DMS79 treated with DMSO at 0.1 percent for 48 hours (cell line): Measurements from ENCODE around the gene TP73.
A peak's percentile ranks its signal among the peaks of the same experiment; 100 is the strongest.

ENCODE experiments used
- DNase-seq: peaks from one replicate; lab custom pipeline; 2025; lab: John Stamatoyannopoulos, UW

TP73 gene

DNA sequence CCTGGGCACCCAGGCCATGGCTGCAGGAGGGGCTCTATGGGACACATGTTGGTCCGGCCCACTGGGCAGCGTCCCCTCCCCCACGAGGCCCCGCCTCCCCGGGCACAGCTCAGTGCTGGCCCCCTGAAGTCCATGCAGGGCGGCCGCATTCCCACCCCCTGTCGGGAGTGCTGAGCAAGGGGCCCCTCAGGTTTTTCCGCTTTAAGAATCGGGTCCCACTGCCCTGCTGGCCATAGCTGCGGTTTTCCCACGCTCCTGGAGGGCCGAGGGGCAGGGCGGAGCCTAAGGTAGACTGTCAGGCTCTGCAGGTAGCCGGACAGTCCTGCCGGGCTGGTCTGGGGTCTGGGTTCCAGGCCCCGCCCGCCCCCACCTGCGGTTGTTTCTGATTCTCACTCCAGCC lies 56.5 kb downstream of the TP73 start:
- no peak for DNase-seq

DNA sequence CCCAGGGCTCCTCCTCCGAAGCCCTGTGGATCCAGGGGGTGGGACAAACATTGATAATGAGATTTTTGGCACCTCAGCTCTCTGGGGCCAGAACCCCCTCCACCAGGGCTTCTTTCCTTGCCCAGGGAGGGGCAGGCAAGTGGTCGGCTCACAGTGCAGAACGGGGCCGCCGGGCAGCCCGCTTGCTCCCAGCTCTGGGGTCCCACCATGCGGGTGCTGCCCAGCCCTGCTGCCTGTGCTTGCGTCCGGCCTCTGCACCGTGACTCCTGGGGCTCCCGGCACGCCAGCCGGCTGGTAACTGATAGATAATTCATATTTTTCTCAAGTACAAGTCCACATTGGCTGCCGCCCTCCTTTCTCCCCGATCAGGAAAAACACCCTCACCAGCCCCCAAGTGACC lies 57.9 kb downstream of the TP73 start:
- DNase-seq: no peak

DNA sequence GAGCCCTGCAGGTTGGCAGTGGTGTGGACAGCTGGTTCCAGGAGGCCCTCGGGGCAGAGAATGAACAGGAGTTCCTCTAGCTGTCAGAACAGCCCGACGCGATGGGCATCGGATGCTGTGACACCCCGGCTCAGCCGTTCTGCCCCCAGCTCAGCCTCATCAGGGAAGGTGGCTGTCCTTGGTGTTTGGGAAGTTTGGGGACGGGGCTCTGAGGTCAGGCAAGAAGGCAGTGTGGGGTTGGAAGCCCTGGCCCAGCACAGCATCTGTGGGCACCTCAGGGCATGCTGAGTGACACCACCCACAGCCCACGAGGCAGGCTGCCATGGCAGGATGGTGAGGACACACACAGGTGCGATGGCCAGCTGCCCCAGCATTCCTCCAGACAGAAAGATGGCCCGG lies 59.1 kb downstream of the TP73 start:
- DNase-seq: no peak

DNA sequence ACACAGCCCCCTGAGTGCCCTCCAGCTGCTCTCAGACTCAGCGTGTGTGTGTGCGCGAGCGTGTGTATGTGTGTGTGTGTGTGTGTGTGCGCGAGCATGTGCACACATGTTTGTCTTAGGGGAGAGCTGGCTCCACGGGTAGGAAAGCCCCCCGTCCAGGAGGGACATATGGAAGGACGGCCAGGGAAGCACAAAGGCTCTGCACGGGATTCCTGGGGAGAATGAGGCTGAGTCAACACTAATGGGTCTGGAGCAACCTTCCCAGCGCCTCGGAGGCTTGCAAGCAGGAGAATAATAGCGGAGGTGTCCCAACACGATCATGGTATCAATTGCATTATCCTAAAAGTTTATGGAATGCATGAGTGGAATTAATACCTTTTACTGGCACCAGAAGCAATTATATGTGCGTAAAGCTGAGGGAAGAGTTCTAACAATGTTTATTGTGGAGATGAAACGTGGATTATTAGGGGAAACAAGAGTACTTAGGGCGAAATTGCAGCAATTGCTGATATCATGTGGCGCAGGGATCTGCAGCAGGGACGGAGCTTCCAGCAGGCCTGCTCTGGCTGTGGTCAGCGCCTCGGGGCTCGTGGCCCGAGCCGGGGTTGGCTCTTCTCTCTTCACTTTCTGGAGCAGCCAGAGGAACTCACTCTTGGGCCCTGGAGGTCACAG lies 59.6 kb downstream of the TP73 start:
- DNase-seq: peak; percentile 82

DNA sequence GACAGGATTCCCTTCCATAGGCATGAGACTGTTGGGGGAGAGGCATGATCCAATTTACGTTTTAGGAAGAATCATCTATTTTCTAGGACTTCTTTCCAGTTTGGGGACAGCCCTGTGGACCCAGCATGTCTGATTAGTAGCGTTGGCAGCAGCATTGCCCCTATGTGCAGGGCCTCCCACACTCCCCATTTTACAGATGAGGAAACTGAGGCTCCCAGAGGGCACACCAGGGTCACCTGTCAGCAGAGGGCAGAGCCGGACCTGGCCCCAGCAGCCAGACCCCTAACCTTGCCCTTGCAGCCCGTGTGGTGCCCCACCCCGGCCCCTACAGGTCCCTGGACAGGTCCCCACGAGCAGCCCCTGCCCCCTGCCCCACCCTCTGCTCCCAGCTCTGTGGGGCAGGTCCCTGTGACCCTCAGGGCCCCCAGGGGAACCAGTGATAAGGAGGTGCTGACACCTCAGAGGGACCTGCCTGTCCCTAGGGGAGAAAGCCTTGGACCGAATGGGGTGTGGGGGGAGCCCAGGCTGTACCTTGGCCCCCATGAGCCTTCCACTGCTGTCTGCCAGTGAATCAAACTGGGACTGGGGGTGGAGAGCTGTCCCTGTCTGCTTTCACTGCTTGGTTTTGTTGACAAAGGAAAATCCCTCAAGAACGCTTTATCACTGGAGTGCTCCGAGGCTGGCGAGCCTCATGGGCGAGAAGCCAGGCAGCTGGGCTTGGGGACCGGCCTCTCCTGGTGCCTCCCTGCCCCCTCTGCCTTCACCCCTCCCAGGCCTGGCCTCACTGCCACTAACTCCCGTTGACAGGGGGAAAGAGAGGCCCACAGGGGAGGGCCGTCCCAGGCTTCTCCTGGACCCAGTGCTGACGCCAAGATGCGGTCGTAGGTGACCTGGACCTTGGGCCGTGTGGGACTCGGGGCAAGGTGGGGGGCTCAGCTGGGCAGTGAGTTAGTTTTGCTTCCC lies 60.5 kb downstream of the TP73 start:
- DNase-seq: peak; percentile 89

DNA sequence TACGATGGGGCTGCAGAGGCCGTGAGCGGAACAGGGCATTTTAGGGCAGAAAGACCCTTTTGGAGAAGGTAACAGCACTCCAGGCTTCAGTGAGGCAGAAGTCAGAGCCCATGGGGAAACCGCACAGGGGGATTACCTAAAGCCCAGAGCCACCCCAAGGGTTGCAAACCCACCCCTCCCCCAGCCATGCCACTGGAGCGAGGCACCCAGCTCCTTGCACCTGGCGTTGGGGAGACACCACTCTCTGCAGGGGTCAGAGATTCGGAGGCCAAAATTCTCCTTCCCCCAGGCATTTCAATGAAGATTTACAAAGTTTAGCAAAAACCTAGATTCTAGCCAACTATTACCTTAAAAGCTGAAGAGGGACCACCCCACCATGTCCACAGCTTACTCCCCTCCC lies 61.5 kb downstream of the TP73 start:
- no peak for DNase-seq

DNA sequence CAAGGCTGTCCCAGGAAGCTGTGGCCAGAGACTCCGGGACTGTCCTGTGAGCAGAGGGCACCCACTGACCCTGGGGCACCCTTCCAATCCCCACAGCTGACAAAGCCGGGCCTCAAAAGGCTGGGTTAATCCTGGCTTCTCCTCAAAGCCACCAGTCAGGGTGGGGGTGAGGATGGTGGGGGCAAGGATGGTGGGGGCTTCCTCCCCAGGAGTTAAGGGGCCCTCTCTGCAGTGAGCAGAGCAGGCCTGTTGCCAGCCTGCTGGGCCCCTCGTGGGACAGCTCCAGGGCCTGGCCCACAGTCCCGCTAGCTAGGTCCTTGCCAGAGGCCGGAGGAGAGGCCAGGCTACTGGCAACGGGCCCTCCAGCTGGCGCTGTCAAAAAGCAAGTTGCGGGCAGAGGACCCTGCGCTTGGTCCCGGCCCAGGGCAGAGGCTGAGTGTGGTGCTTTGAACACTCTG lies 62.0 kb downstream of the TP73 start:
- no peak for DNase-seq

DNA sequence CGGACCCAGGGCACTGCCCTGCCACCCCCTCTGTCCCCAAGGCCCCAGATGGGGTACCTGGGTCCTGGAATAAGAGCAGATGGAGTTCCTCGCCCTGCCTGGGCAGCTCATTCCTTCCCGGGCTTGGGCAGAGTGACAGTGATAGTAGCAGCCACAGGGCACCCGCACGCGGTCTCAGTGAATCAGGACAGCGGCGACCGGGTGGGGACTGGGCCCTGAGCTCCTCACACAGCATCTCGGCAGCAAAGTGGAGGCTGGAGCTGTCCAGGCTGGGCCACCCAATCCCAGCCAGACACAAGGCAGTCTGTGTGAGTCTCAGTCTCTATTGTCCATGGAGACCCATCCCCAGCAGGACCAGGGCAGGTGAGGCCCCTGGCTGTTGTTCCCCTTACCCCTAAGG lies 62.5 kb downstream of the TP73 start:
- no peak for DNase-seq

DNA sequence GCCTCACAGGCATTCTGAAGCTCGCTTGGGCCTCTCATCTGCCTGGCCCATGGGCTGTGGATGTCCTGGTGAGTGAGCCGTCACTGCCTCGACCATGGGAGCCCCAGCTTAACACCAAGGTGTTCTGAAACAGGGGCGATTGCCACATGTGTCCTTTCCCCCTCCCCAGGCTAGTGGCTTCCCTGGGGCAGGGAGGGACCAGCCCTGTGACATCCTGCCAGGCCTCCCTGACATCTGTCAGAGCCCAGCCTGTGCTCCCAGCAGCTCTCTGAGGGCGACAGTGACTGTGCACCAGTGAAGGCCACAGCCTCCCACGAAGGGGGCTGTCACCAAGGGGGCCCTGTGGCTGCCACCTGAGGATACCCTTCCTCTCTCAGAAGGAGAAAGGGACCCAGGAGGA lies 64.0 kb downstream of the TP73 start:
- DNase-seq: no peak

DNA sequence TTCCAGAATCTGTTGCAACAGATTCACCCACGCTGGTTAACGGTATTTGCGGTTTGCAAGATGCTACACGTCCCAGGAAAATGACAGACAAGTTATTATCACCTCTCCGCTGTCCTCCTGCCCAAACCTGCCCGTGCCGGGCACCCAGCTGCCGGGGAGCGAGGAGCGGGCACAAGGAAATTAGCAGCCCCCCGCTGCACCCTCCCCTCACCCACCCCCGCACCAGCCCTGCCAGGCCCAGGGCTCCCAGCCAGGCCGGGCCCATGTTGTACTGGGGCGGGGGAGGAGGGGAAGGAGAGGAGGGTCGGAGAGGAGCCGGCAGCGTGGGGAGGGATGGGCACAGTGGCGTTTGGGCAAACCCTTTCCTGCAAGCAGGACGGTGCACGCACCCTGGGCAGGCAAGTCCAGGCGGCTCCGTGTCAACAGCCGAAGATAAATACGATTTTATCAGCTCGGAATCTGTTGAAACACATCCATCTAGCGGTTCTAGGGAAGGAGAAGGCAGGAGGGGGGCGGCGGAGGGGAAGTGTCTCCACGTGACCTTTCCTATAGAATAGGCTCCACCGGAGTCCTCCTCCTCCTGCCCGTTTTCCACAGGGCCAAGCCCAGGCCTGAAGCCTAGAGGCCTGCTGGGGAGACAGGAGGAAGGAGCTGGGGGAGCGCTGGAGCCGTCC lies 64.9 kb downstream of the TP73 start:
- DNase-seq: peak; percentile 66

DNA sequence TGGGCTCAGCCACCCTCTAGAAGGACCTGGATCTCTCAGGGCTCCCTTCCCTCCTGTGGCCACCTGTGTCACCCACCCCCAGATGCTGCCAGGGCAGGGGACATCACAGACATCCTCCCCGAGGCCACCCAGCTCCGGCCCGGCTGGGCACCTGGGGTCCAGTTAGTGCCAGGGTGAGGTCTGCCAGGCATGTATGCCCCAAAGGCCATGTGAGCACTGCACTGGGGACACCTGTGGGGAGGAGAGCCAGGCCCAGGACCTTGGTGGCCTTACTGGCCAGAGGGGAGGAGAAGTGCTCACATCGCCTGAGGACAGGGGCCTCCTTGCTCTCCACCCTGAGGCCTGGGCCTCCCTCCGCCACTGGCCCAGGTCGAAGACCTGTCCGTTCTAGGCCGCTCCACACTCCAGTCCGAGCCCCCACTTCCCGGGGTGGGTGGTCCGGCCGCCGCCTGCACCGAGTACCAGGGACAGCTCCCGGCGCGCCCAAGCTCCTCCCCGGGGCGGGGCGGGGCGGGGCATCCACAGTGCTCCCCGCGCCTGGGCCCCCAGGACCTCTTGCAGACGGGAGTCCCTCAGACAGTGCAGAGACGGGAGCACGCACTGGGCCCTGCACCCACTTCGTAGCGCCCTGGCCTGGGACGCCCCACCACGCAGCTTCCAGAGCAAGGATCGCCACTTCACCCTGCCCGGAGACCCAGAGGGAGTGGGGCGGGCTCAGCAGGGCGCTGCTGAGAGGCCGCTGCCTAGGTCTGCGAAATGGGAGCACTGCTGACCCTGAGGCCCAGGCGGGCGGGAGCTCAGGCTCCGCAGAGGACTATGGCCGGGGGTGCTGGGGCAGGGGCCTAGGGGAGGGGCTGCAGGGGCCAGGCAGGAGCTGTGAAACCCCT lies 65.6 kb downstream of the TP73 start:
- DNase-seq: no peak

DNA sequence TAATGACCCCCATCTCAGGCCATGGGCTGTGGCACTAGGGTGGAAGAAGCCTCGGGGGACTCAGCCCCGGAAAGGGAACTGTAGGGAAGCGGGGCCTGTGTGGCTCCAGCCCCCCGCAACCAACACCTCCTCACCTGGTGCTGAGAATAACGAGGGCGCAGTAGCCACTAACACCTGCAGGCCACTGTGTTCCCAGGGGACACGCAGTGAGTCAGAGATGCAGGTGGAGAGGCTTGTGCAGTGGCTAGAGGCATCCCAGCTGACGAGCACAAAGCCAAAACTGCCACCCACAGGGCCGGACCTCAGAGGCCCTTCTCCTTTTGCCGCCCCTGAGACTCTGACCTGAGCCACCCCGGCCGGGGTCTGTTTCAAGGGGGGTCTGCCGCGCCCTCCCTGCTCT lies 66.4 kb downstream of the TP73 start:
- DNase-seq: peak; percentile 60

DNA sequence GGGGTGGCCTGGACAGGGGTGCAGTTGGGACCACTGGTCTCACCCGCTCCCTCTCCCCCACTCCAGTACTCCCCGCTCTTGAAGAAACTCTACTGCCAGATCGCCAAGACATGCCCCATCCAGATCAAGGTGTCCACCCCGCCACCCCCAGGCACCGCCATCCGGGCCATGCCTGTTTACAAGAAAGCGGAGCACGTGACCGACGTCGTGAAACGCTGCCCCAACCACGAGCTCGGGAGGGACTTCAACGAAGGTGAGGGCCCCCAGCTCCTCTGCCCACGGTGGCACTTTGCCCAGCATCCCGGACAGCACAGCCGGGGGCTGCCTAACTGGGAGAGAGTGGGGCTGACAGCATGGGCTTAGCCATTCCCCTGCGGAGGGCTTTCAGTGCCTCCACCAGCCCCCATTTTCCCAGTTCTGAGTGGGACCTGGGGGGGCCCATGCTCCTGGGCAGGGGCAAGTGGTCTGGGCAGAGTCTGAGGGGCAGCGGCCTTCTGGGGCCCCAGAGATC lies 69.7 kb downstream of the TP73 start:
- peak; percentile 28 for DNase-seq

DNA sequence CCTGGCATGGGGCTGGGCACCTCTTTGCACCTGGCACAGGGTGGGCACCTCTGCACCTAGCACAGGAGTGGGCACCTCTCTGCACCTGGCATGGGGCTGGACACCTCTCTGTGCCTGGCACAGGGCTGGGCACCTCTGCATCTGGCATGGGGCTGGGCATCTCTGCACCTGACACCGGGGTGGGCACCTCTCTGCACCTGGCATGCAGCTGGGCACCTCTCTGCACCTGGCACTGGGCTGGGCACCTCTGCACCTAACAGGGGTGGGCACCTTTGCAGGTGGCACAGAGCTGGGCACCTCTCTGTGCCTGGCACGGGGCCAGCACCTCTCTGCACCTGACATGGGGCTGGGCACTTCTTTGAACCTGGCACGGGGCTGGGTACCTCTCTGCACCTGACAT lies 70.5 kb downstream of the TP73 start:
- DNase-seq: no peak

DNA sequence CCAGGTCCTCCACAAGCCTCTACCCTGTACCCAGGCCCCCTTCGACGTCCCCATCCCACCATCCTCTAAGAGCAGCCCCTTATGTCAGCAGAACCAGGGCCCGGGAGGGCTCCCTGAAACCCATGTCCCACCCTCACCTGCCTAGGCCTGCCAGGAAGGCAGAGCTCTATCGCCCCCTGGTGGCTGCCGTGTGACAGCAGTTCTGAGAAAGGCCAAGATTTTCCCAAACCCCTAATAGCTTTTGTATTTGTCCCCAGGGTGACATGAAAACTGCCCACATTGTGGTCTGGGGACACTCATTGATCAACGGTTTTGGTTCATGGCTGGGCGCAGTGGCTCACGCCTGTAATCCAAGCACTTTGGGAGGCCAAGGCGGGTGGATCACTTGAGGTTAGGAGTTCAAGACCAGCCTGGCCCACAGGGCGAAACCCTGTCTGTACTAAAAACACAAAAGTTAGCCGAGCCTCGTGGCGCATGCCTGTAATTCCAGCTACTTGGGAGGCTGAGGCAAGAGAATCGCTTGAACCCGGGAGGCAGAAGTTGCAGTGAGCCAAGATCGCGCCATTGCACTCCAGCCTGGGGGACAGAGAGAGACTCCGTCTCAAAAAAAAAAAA lies 72.2 kb downstream of the TP73 start:
- DNase-seq: peak; percentile 81

DNA sequence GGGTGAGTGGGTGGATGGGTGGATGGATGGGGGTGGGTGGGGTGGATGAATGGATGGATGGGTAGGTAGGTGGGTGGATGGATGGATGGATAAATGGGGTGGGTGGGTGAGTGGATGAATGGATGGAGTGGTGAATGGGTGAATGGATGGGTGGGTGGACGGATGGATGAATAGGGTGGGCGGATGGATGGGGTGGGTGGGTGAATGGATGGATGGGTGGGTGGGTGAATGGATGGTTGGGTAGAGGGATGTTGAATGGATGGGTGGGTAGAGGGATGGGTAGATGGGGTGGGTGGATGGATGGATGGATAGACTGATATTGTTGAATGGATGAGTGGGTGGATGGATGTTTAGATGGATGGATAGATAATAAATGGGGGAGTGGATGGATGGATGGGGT lies 73.0 kb downstream of the TP73 start:
- DNase-seq: no peak

DNA sequence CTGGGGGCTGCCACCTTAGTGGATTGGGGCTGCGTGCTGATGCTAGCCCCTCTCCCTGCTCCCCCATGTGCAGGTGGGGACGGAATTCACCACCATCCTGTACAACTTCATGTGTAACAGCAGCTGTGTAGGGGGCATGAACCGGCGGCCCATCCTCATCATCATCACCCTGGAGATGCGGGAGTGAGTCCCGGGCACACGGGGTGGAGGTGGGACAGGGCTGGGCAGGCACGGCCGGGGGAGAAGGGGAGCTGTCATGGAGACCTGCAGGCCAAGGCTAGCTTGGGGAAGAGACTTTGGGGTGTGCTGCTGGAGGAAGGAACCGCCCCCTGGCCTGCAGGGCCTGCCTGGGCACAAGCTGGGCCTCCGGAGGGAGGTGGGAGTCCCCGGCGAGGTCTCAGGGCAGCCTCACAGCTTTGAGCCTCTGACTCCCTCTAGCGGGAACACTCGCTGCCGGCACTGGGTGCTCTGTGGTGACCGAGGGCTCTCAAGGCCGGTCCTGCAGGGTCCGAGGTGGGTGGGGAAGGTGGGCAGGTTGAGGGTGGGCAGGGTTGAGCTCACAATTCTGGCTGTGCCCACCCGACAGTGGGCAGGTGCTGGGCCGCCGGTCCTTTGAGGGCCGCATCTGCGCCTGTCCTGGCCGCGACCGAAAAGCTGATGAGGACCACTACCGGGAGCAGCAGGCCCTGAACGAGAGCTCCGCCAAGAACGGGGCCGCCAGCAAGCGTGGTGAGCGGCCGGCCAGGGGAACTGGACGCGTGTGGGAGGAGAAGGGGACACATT lies 74.9 kb downstream of the TP73 start:
- DNase-seq: no peak

DNA sequence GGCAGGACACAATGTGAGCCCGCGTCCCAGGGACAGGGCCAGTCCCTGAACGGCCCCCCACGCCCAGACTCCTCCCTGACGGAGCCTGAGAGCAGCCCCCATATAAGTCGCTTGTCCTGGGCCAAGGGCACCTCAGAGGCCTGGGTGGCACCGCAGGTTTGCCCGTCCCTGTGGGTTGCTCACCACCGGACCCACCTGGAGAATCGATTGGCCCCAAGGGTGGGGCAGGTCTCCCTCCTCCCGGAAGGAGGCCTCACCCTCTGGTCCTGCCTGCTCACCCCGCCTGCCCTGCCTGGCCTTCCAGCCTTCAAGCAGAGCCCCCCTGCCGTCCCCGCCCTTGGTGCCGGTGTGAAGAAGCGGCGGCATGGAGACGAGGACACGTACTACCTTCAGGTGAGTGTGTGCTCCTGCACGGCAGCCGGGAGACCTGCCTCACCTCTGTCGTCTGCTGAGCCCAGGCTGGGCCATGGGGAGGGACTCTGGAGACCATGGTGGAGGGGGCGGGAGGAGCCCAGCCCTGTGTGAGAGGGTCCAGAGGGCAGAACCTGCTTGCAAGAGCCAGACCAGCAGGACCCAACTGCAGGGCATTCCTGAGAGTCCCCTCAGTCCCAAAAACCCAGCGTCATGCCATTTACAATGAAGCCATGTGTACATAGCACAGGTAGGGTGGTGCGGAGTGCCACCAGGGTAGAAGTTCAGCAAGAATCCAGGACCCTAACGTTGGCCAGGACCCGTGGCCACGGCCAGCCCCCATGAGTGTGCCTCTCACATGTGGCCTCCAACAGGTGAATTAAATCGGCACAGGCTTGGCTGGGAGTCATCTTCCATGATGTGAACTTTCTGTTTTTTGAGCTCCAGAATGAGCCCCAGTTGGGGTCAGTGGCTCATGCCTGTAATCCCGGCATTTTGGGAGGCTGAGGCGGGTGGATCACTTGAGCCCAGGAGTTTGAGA lies 75.8 kb downstream of the TP73 start:
- no peak for DNase-seq
